Esophagus muscularis mucosa (tissue), 4 donors: ENCODE results near the gene MAP2K6. TPM values are rescaled to one million over a fixed set of nuclear protein-coding genes. Genes with fewer than 3 reads are reported as not detected.

Source experiments
- DNase-seq: peaks from one replicate; pipeline ENCODE4 v3.0.0-alpha.2; 2017; ENCODE audit errors: extremely low spot score
- H3K27ac ChIP-seq, 4 donors: fragments of 200-600 bp; sonication (generic); replicated peaks in 1 of 4; 1 replicate in 3 of 4; 2 replicates in 1 of 4; pipeline ENCODE4 v1.5.1; 2016 to 2019; ENCODE audit warnings: mild to moderate bottlenecking in 1 of 4
- H3K27me3 ChIP-seq, 4 donors: fragments of 200-600 bp; sonication (generic); one replicate each; pipeline versions ENCODE4 v1.5.1 to v1.6.0; 2016 to 2019
- H3K36me3 ChIP-seq, 4 donors: fragments of 200-600 bp; sonication (generic); one replicate each; pipeline ENCODE4 v1.5.1; 2016 to 2019
- H3K4me1 ChIP-seq, 4 donors: fragments of 200-600 bp; sonication (generic); one replicate each; pipeline ENCODE4 v1.5.1; 2016 to 2019
- H3K4me3 ChIP-seq, 4 donors: fragments of 200-600 bp; sonication (generic); 1 replicate in 2 of 4; 2 replicates in 2 of 4; pipeline ENCODE4 v1.5.1; 2016 to 2019; ENCODE audit warnings: mild to moderate bottlenecking in 4 of 4, moderate library complexity in 1 of 4
- H3K9me3 ChIP-seq, 4 donors: fragments of 200-600 bp; sonication (generic); 1 replicate in 3 of 4; 2 replicates in 1 of 4; pipeline ENCODE4 v1.5.1; 2016 to 2019
- EP300 ChIP-seq: sonication (generic); formaldehyde crosslinking; IDR thresholded peaks from one replicate; pipeline ENCODE4 v1.6.1; 2017; ENCODE audit warnings: antibody characterized with exemption
- POLR2A ChIP-seq: fragments of 450-650 bp; IDR thresholded peaks from one replicate; pipeline ENCODE4 v1.6.1; 2017; ENCODE audit warnings: antibody characterized with exemption, moderate library complexity, mild to moderate bottlenecking, low read depth
- POLR2AphosphoS5 ChIP-seq, 2 donors: sonication (generic); formaldehyde crosslinking; IDR thresholded peaks; one replicate each; pipeline ENCODE4 v1.6.1; 2017; ENCODE audit warnings: antibody characterized with exemption in 2 of 2
- WGBS: methylation state at CpG from one replicate; pipeline ENCODE4 v1.1.5; 2018; 5-methylcytosine and 5-hydroxymethylcytosine counted together
- intact Hi-C: fragments of 100-400 bp; cut with DNase I; formaldehyde crosslinking; loops from one replicate; pipeline ENCODE4 v1.15.1; 2023
- total RNA-seq, 4 donors: library from RNA; depleted of rRNA; stranded (reverse); fragments of >200 nt; gene quantifications; one replicate each; pipeline versions ENCODE4 v1.1.0 to v1.2.1, GENCODE V29; 2016
- TF ChIP-seq, protein P1 (sequence below), 3 experiments: fragments of 200-600 bp in 2 of 3; fragments of 450-650 bp in 1 of 3; sonication (generic) in 2 of 3; IDR thresholded peaks; one replicate each; pipeline ENCODE4 v1.5.1; 2017 to 2019; ENCODE audit warnings: antibody characterized with exemption in 3 of 3, mild to moderate bottlenecking in 2 of 3, moderate library complexity in 1 of 3

The MAP2K6 gene
- total RNA-seq, 4 donors from 2014 or later = 0.83 to 3.1 (median 1.5) TPM

DNA sequence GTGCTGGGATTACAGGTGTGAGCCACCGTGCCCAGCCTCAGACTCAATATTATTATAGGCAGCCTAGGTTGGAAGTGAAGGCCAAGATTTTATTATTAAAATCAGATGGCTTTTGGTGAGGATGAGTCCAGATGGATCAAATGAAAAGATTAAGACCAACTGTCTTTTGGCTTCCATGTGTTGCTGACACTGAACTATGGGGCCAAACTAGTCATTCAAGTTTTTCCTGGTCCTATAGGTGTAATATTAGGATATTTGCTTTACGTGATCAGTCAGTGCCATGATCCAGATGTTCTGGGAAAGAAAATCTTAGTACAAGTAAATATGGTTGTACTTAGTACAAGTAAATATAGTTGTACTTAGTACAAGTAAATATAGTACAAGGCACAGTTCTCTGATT, 140.6 kb downstream of the MAP2K6 start:
- WGBS = 85% methylated on average over 2 of the region's 2 CpGs
- H3K27me3 ChIP-seq = no peaks in the 10 kb centered on the region
- TF ChIP-seq EP300 (no peak), POLR2AphosphoS5 (IDR thresholded peaks at IDR 0.05) (no peak), POLR2A (no peak)
- TF ChIP-seq, protein P1, sequence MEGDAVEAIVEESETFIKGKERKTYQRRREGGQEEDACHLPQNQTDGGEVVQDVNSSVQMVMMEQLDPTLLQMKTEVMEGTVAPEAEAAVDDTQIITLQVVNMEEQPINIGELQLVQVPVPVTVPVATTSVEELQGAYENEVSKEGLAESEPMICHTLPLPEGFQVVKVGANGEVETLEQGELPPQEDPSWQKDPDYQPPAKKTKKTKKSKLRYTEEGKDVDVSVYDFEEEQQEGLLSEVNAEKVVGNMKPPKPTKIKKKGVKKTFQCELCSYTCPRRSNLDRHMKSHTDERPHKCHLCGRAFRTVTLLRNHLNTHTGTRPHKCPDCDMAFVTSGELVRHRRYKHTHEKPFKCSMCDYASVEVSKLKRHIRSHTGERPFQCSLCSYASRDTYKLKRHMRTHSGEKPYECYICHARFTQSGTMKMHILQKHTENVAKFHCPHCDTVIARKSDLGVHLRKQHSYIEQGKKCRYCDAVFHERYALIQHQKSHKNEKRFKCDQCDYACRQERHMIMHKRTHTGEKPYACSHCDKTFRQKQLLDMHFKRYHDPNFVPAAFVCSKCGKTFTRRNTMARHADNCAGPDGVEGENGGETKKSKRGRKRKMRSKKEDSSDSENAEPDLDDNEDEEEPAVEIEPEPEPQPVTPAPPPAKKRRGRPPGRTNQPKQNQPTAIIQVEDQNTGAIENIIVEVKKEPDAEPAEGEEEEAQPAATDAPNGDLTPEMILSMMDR (IDR thresholded peaks at IDR 0.05) = no peak
- H3K27ac ChIP-seq = no peak overlapping the region
- H3K4me3 ChIP-seq = no peak overlapping the region
- no peaks in the 10 kb centered on the region for H3K36me3 ChIP-seq
- H3K4me1 ChIP-seq = no peaks in the 10 kb centered on the region
- intact Hi-C loops = no loop called here
- DNase-seq = no peak
- no peaks in the 10 kb centered on the region for H3K9me3 ChIP-seq

DNA sequence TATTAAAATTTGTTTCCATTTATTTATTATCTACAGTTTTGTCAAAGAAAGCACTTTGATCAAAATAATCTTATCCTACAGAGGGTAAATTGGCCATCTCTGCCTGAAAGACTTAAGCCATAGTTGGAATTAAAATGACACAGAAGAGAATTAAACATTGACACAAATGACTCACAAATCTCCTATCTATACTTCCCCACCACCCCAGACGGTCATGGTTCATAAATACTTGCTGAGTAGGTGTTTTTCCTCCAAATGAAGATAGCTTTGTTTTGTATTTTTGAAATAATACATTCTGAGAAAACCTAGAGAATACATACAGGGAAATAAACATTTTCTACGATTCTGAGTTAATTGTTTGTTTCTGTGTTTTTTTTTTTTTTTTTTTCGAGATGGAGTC, 142.8 kb downstream of the MAP2K6 start:
- Histone ChIP-seq H3K27ac (no peak overlapping the region), H3K36me3 (no peaks in the 10 kb centered on the region), H3K4me1 (peaks cover 0 to 13% (median 4%) of the 10 kb centered on the region in 4 donors), H3K4me3 (no peak overlapping the region), H3K9me3 (no peaks in the 10 kb centered on the region), H3K27me3 (no peaks in the 10 kb centered on the region)
- intact Hi-C loops = no loop called here
- 82% methylated on average over 3 of the region's 3 CpGs for WGBS
- no peak for DNase-seq
- no peak for TF ChIP-seq POLR2A

DNA sequence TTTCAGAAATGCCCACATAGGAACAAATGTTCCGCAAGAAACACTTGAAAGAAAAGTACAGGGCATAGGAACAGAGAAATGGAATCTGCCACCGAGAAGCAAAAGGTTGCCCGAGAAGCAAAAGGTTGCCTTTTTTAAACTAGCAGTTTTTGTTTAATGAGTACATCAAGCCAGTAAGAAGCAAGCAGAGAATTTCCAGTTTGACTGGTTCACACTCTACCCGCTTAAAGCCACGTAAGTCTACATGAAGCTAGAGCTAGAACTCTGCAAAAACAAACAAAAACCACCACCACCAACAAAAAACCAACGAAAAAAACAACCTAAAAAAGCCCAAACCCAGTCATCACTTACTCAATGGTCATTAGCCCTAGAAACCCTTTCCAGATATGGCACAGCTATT, 144.3 kb downstream of the MAP2K6 start:
- DNase-seq = no peak
- 94% methylated on average over 6 of the region's 6 CpGs for WGBS
- TF ChIP-seq EP300 (no peak), POLR2A (no peak), POLR2AphosphoS5 (IDR thresholded peaks at IDR 0.05) (no peak)
- TF ChIP-seq, protein P1 (IDR thresholded peaks at IDR 0.05) = no peak
- Histone ChIP-seq H3K27me3 (no peaks in the 10 kb centered on the region), H3K4me3 (no peak overlapping the region), H3K36me3 (no peaks in the 10 kb centered on the region), H3K4me1 (peaks cover 0 to 13% (median 4%) of the 10 kb centered on the region in 4 donors), H3K9me3 (no peaks in the 10 kb centered on the region), H3K27ac (no peak overlapping the region)
- intact Hi-C loops = no loop called here

DNA sequence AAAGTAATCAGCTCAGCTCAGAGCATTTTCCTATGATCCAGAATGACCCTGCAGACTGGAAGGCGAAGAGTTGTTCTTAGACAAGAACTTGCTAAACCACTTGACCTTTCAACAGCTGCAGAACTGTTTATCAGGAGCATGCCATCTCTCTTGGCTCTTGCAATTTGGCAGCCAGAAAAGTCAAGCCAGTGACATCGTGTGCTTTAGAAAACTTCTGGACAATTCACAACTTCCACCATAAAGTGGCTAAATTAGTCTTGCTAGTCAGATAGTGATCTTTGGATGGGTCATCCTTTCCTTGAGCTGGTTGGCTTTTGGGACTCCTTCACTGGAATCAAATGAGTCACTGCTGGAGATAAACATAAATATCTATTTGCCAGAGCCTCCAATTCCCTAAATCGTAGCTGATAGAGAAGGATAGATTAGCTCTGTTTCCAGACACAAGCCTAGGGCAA, 146.5 kb downstream of the MAP2K6 start:
- TF ChIP-seq POLR2AphosphoS5 (IDR thresholded peaks at IDR 0.05) = no peak
- TF ChIP-seq, protein P1 (IDR thresholded peaks at IDR 0.05) = no peak
- TF ChIP-seq POLR2A = no peak
- TF ChIP-seq EP300 = no peak
- no peak for DNase-seq
- WGBS = 47% methylated on average over 3 of the region's 3 CpGs
- no peaks in the 10 kb centered on the region for H3K36me3 ChIP-seq
- peaks cover 0 to 13% (median 4%) of the 10 kb centered on the region in 4 donors for H3K4me1 ChIP-seq
- H3K9me3 ChIP-seq = no peaks in the 10 kb centered on the region
- no peaks in the 10 kb centered on the region for H3K27me3 ChIP-seq
- no peak overlapping the region for H3K4me3 ChIP-seq
- intact Hi-C loops = loop anchor here (10.0 kb wide), 1 partner anchor 94 kb away; no protein-coding TSS in a partner anchor
- peak overlapping the region in 1 of 4 donors; percentile 7 for H3K27ac ChIP-seq

DNA sequence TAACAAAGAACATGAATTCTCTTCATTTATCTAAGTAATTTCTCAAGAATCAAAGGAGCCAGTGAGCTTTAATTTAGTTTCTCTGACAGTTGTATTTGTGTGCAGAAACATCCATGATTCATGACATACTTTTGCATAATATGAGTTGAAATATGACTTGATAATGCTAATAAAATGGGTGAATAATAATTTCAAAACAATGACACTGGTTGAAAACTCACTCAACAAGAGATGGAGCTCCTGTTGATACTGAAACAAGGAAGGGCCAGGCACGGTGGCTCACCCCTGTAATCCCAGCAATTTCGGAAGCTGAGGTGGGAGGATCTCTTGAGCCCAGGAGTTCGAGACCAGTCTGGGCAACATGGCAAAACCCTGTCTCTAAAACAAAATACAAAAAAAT, 147.0 kb downstream of the MAP2K6 start:
- WGBS = 77% methylated on average over 3 of the region's 3 CpGs
- Histone ChIP-seq H3K4me1 (peaks cover 0 to 13% (median 4%) of the 10 kb centered on the region in 4 donors), H3K4me3 (no peak overlapping the region), H3K36me3 (no peaks in the 10 kb centered on the region), H3K27me3 (no peaks in the 10 kb centered on the region), H3K9me3 (no peaks in the 10 kb centered on the region), H3K27ac (peak overlapping the region in 2 of 4 donors; percentile 13 to 36)
- no peak for DNase-seq
- no peak for TF ChIP-seq POLR2AphosphoS5 (IDR thresholded peaks at IDR 0.05)
- TF ChIP-seq EP300 = no peak
- no peak for TF ChIP-seq POLR2A
- TF ChIP-seq, protein P1 (IDR thresholded peaks at IDR 0.05) = no peak
- intact Hi-C loops = loop anchor here (10.0 kb wide), 1 partner anchor 93 kb away; no protein-coding TSS in a partner anchor
